Bronchial epithelial cell (primary cell): ENCODE measurements around the gene BTNL8. TPM values are rescaled to one million over a fixed set of nuclear protein-coding genes. Genes with fewer than 3 reads are reported as not detected.

ENCODE experiments used
- DNase-seq: peaks from one replicate; pipeline ENCODE4 v3.0.0-alpha.2; 2010; ENCODE audit warnings: low read depth
- FAIRE-seq: peaks from 2 replicates; lab custom pipeline; 2011; peaks lifted over from hg19 to GRCh38; lab: Jason Lieb, UNC
- H3K27me3 ChIP-seq: 2 replicates; pipeline ENCODE4 v1.5.1; 2011; ENCODE audit warnings: low read length; ENCODE audit not compliant: control insufficient read depth, insufficient read depth
- H3K36me3 ChIP-seq: 2 replicates; pipeline ENCODE4 v1.5.1; 2011; ENCODE audit warnings: low read length; ENCODE audit not compliant: control insufficient read depth, insufficient read depth
- H3K4me3 ChIP-seq: 2 replicates; pipeline ENCODE4 v1.5.1; 2011; ENCODE audit warnings: mild to moderate bottlenecking, low read depth, low read length, control low read depth
- total RNA-seq: library from RNA; depleted of rRNA; stranded (reverse); fragments of >200 nt; gene quantifications from 2 replicates; pipeline ENCODE4 v1.2.1, GENCODE V29; 2014
- TF ChIP-seq, protein P1 (sequence below): IDR thresholded peaks from 2 replicates; pipeline ENCODE4 v1.5.1; 2011; ENCODE audit warnings: mild to moderate bottlenecking, moderate library complexity, low read length, control low read depth, inconsistent platforms; ENCODE audit not compliant: insufficient read depth, severe bottlenecking

Gene BTNL8
- total RNA-seq, 1 donor from 2014 or later, result not detected

DNA sequence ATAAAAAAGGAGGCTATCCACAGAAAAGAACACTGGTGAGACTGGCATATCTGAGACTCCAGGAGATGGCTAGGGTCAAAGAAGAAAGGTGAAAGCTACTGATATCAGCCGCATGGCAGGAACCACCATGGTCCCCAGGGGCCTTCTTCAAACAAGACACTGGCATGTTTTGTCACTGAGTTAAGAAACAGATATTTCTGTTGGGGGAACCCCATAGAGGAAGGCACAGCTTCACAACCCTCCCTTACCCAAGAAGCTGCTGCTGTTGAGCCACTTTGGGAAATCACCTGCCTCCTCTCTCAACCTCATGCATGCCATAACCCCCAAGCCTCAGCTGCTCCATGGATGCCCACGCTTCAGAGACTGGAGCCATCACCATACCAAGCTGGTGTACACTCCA lies 76.4 kb downstream of the BTNL8 start:
- DNase-seq (no peak), FAIRE-seq (no peak)
- Histone ChIP-seq H3K36me3 (no peaks in the 10 kb centered on the region), H3K27me3 (no peaks in the 10 kb centered on the region), H3K4me3 (no peak overlapping the region)
- TF ChIP-seq, protein P1, sequence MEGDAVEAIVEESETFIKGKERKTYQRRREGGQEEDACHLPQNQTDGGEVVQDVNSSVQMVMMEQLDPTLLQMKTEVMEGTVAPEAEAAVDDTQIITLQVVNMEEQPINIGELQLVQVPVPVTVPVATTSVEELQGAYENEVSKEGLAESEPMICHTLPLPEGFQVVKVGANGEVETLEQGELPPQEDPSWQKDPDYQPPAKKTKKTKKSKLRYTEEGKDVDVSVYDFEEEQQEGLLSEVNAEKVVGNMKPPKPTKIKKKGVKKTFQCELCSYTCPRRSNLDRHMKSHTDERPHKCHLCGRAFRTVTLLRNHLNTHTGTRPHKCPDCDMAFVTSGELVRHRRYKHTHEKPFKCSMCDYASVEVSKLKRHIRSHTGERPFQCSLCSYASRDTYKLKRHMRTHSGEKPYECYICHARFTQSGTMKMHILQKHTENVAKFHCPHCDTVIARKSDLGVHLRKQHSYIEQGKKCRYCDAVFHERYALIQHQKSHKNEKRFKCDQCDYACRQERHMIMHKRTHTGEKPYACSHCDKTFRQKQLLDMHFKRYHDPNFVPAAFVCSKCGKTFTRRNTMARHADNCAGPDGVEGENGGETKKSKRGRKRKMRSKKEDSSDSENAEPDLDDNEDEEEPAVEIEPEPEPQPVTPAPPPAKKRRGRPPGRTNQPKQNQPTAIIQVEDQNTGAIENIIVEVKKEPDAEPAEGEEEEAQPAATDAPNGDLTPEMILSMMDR, result no peak

DNA sequence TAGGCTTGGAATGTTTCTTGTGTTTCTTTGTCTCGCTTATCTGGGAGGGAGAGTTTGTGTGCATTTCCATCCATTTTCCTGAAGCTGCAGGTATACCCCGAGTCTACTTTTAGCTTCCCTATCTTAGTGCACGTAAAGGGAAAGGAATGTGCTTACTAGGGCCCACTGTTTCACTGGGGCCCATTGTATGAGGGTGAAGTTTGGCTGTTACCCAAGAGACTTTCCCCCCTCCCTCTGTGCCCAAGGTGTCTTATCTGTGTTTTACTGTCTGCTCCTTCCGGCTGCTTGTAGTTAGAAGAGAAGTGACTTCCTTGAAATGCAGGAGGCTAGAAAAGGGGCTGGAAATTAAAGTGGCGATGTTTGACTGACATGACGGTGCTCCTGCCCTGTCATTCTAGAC lies 77.6 kb downstream of the BTNL8 start:
- no peaks in the 10 kb centered on the region for H3K36me3 ChIP-seq
- FAIRE-seq, result no peak
- DNase-seq, result peak; percentile 5
- no peaks in the 10 kb centered on the region for H3K27me3 ChIP-seq
- H3K4me3 ChIP-seq, result no peak overlapping the region
- TF ChIP-seq, protein P1, result no peak

DNA sequence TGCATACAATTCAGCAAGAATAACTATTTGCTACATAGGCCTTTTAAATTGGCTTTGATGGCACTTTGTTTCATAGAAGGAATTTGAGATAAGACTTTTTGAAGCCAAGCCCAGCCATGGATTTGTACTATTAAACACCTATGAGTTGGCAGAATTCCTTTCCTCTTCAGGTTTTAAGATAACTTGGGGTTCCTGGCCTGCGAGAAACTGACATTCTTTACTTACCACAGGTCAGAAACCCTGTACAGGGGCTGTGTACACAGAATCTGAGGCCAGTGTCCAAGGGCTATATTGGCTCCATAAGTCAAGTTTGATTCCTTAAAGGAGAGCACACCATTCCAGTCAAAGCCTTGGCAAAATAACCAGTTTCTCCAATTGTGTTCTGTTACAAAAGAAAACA lies 78.9 kb downstream of the BTNL8 start:
- no peak for FAIRE-seq
- no peaks in the 10 kb centered on the region for H3K36me3 ChIP-seq
- TF ChIP-seq, protein P1, result no peak
- DNase-seq, result no peak
- H3K27me3 ChIP-seq, result no peaks in the 10 kb centered on the region
- no peak overlapping the region for H3K4me3 ChIP-seq

DNA sequence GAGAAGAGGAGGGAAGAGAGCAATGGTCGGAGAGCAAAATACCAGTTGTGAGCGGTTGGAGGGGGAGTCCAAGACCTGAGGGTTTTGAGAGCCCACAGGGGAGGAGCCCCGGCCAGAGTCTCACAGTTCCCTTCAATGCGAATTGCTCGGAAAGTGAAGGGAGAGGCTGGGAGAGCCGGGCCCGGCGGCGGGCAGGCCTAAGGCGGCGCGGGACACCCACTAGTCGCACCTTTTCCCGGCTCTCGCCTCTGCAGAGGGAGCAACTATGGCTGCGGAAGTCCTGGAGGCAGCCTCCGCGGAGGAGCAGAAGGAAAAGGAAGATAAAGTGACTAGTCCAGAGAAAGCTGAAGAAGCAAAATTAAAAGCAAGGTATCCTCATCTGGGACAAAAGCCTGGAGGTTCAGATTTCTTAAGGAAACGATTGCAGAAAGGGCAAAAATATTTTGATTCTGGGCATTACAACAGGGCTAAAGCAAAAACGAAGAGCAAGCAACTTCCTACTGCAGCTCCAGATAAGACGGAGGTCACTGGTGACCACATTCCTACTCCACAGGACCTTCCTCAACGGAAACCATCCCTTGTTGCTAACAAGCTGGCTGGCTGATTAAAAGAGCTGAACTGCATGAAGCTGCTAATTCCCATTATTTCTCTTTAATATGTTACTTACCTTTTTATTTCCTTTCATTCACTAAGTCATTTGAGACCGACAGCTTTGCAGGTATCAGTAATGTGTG lies 83.2 kb downstream of the BTNL8 start:
- no peaks in the 10 kb centered on the region for H3K36me3 ChIP-seq
- H3K27me3 ChIP-seq, result no peaks in the 10 kb centered on the region
- DNase-seq, result no peak
- no peak overlapping the region for H3K4me3 ChIP-seq
- TF ChIP-seq, protein P1, result no peak
- no peak for FAIRE-seq

DNA sequence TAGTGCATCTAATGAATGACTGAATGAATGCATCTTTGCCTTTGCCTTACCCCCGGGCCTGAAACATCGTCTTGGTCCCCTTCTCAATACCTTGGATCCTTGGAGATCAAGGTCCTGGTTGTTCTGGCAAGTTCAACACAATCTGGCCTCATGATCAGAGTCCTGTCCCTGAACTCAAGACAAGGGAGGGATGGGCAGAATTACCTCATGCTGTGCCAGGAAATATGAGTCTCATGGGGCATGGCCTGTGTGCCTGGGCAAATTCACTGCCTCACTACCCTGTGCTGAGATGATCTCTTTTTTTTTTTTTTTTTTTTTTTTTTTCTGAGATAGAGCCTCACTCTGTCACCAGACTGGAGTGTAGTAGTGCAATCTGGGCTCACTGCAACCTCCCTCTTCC lies 89.1 kb downstream of the BTNL8 start:
- Histone ChIP-seq H3K36me3 (no peaks in the 10 kb centered on the region), H3K27me3 (no peaks in the 10 kb centered on the region), H3K4me3 (no peak overlapping the region)
- TF ChIP-seq, protein P1, result no peak
- FAIRE-seq (no peak), DNase-seq (no peak)

DNA sequence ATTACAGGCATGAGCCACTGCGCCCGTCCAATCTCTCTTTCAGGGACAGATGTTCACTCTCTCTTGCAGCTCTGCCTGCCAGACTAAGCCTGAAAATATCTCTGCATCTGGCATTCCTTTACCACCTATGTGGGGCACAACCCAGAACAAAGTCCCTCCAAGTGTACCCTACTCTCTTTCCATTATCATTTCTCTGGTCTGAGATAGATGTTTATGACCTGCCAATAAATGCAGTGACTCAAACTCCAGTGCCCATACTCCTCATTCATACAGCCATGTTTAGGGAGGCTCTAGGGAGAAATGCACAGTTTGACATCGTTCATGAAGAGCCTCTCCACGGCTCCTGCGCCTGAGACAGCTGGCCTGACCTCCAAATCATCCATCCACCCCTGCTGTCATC lies 89.6 kb downstream of the BTNL8 start, which contains the start of gene BTNL3:
TSS of gene BTNL3 (plus strand) at position 255 of the 400 bp plus-strand sequence. CDS start 183 bp downstream, outside the sequence.
- FAIRE-seq, result no peak
- DNase-seq, result no peak

More for the DNA sequence above, 89.6 kb downstream of the BTNL8 start, which contains the start of gene BTNL3:
- no peaks in the 10 kb centered on the region for H3K27me3 ChIP-seq
- TF ChIP-seq, protein P1, result no peak
- H3K36me3 ChIP-seq, result no peaks in the 10 kb centered on the region
- no peak within 1 kb of the TSS for H3K4me3 ChIP-seq
